ENCODE results near the gene KRTAP10-9.

- TF ChIP-seq CTCF (IDR thresholded peaks at IDR 0.05) (no peak), SMC3 (IDR thresholded peaks at IDR 0.05; ENCODE audit: low read depth, low read length) (no peak), EZH2phosphoT487 (IDR thresholded peaks at IDR 0.05; ENCODE audit: borderline replicate concordance, low read depth) (no peak), ELF1 (IDR thresholded peaks at IDR 0.05) (no peak), JUND (IDR thresholded peaks at IDR 0.05) (no peak)
- TF ChIP-seq, protein P1, sequence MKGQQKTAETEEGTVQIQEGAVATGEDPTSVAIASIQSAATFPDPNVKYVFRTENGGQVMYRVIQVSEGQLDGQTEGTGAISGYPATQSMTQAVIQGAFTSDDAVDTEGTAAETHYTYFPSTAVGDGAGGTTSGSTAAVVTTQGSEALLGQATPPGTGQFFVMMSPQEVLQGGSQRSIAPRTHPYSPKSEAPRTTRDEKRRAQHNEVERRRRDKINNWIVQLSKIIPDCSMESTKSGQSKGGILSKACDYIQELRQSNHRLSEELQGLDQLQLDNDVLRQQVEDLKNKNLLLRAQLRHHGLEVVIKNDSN (IDR thresholded peaks at IDR 0.05; ENCODE audit: borderline replicate concordance, low read depth): no peak
Observed at GRCh38 chr21:44596068-44596725, 30.7 kb upstream of the KRTAP10-9 start.
